Keratinocyte (primary cell): ENCODE results near the gene TXNRD1.

Source experiments
- CTCF ChIP-seq, 3 experiments: IDR thresholded peaks in 1 of 3; conservative IDR thresholded peaks in 1 of 3; optimal IDR thresholded peaks in 1 of 3; 2 replicates in 2 of 3; 3 replicates in 1 of 3; pipeline versions ENCODE3 to v1.5.1; 2011; ENCODE audit warnings: low read length in 3 of 3, mild to moderate bottlenecking in 3 of 3, moderate library complexity in 2 of 3, control low read depth in 1 of 3, inconsistent platforms in 1 of 3; ENCODE audit not compliant: insufficient read depth in 2 of 3; ENCODE audit errors: extremely low read depth in 1 of 3
- EZH2 ChIP-seq: IDR thresholded peaks from one replicate; pipeline ENCODE4 v1.6.1; 2012; ENCODE audit warnings: inconsistent platforms, mild to moderate bottlenecking, low read length, moderate library complexity

- TF ChIP-seq CTCF (optimal IDR thresholded peaks at IDR 0.05 in 1 of 3, IDR thresholded peaks at IDR 0.05 in 1 of 3, conservative IDR thresholded peaks at IDR 0.05 in 1 of 3; ENCODE audit: extremely low read depth in 1 of 3, insufficient read depth in 2 of 3, low read length in 3 of 3): no peak
- TF ChIP-seq EZH2: no peak
Measured at GRCh38 chr12:104371043-104371870, 155.7 kb downstream of the TXNRD1 start.
